IMR-90 (cell line): ENCODE measurements around the gene CCDC138. TPM values are rescaled to one million over a fixed set of nuclear protein-coding genes. Genes with fewer than 3 reads are reported as not detected.

ENCODE experiments used
- ATAC-seq: fragments of 200-7000 bp; cut with Tn5 transposase; 2 replicates; pipeline ENCODE4 v1.9.1; 2020; ENCODE audit warnings: low read depth, mild to moderate bottlenecking, moderate library complexity
- BruUV-seq: library from RNA; stranded (reverse); fragments of 400-500 nt; replicated peaks from 2 replicates; lab custom pipeline; 2021; lab: Mats Ljungman, UMichigan
- CTCF ChIA-PET: fragments of 300-600 bp; formaldehyde crosslinking; extraction: SDS; loops from one replicate; lab custom pipeline; 2021; ENCODE audit warnings: antibody characterized with exemption; lab: Yijun Ruan, JAX
- POLR2A ChIA-PET: fragments of 300-600 bp; sonication (Branson Sonifier 250); formaldehyde crosslinking; loops from one replicate; lab custom pipeline; 2022; ENCODE audit warnings: antibody characterized with exemption; ENCODE audit not compliant: unreplicated experiment; lab: Charles Lee
- DNase-seq: peaks from one replicate; pipeline ENCODE4 v3.0.0; 2013
- H2AFZ ChIP-seq: replicated peaks from 2 replicates; pipeline ENCODE3; 2013; ENCODE audit warnings: low read length, mild to moderate bottlenecking; ENCODE audit not compliant: poor library complexity
- H2AK5ac ChIP-seq: 2 replicates; pipeline ENCODE4 v1.6.1; 2013; ENCODE audit warnings: low read depth, low read length, inconsistent platforms
- H2AK9ac ChIP-seq: replicated peaks from 2 replicates; pipeline ENCODE3; 2013; ENCODE audit warnings: mild to moderate bottlenecking, low read depth, low read length, moderate library complexity; ENCODE audit not compliant: poor library complexity
- H2BK120ac ChIP-seq: 2 replicates; pipeline ENCODE4 v1.6.1; 2013; ENCODE audit warnings: low read depth, low read length, inconsistent platforms
- H2BK15ac ChIP-seq: 3 replicates; pipeline ENCODE4 v1.6.1; 2013; ENCODE audit warnings: low read depth, low read length, inconsistent platforms
- H2BK20ac ChIP-seq: 2 replicates; pipeline ENCODE4 v1.6.1; 2013; ENCODE audit warnings: low read depth, mild to moderate bottlenecking, inconsistent platforms, low read length, moderate library complexity
- H2BK5ac ChIP-seq: 2 replicates; pipeline ENCODE4 v1.6.1; 2013; ENCODE audit warnings: mild to moderate bottlenecking, low read depth, low read length, inconsistent platforms; ENCODE audit not compliant: poor library complexity, severe bottlenecking
- H3K14ac ChIP-seq: replicated peaks from 2 replicates; pipeline ENCODE4 v1.6.1; 2013; ENCODE audit warnings: low read depth, low read length, inconsistent platforms
- H3K18ac ChIP-seq: 2 replicates; pipeline ENCODE4 v1.6.1; 2013; ENCODE audit warnings: low read depth, low read length, control low read depth
- H3K23ac ChIP-seq: 2 replicates; pipeline ENCODE4 v1.6.1; 2013; ENCODE audit warnings: low read depth, low read length, inconsistent platforms
- H3K27ac ChIP-seq: 2 replicates; pipeline ENCODE4 v1.5.1; 2013; ENCODE audit warnings: mild to moderate bottlenecking, control low read depth, low read length; ENCODE audit not compliant: insufficient read depth
- H3K27me3 ChIP-seq: 2 replicates; pipeline ENCODE4 v1.6.1; 2013; ENCODE audit warnings: low read length; ENCODE audit not compliant: control insufficient read depth, insufficient read depth
- H3K36me3 ChIP-seq: 2 replicates; pipeline ENCODE4 v1.6.1; 2013; ENCODE audit warnings: low read length, mixed read lengths; ENCODE audit not compliant: control insufficient read depth, insufficient read depth
- H3K4ac ChIP-seq: 2 replicates; pipeline ENCODE4 v1.6.1; 2013; ENCODE audit warnings: low read depth, low read length, inconsistent platforms
- H3K4me1 ChIP-seq: 2 replicates; pipeline ENCODE4 v1.6.1; 2013; ENCODE audit warnings: low read length, mixed read lengths; ENCODE audit not compliant: control insufficient read depth, insufficient read depth
- H3K4me2 ChIP-seq: 2 replicates; pipeline ENCODE4 v1.6.1; 2013; ENCODE audit warnings: low read depth, mild to moderate bottlenecking, control low read depth, low read length, moderate library complexity
- H3K4me3 ChIP-seq: 2 replicates; pipeline ENCODE4 v1.5.1; 2013; ENCODE audit warnings: low read depth, mild to moderate bottlenecking, control low read depth, low read length, moderate library complexity; ENCODE audit not compliant: insufficient read depth
- H3K56ac ChIP-seq: 2 replicates; pipeline ENCODE4 v1.6.1; 2013; ENCODE audit warnings: low read length, inconsistent platforms; ENCODE audit not compliant: insufficient read depth; ENCODE audit errors: extremely low read depth
- H3K79me1 ChIP-seq, 2 experiments: 2 replicates each; pipeline ENCODE4 v1.6.1; 2013; ENCODE audit warnings: low read length in 2 of 2, inconsistent platforms in 1 of 2, low read depth in 1 of 2
- H3K9ac ChIP-seq: 2 replicates; pipeline ENCODE4 v1.6.1; 2013; ENCODE audit warnings: low read depth, low read length, control low read depth
- H3K9me1 ChIP-seq: 2 replicates; pipeline ENCODE4 v1.6.1; 2013; ENCODE audit warnings: low read length, inconsistent platforms; ENCODE audit not compliant: insufficient read depth
- H3K9me3 ChIP-seq: 2 replicates; pipeline ENCODE4 v1.6.1; 2013; ENCODE audit warnings: low read length; ENCODE audit not compliant: control insufficient read depth, insufficient read depth
- H4K20me1 ChIP-seq: 2 replicates; pipeline ENCODE4 v1.6.1; 2013; ENCODE audit warnings: low read length, inconsistent platforms; ENCODE audit not compliant: insufficient read depth
- H4K5ac ChIP-seq: 2 replicates; pipeline ENCODE4 v1.6.1; 2013; ENCODE audit warnings: mild to moderate bottlenecking, low read depth, low read length, control low read depth
- H4K8ac ChIP-seq, 2 experiments: 2 replicates each; pipeline ENCODE4 v1.6.1; 2013; ENCODE audit warnings: low read depth in 2 of 2, low read length in 2 of 2, control low read depth in 1 of 2, inconsistent platforms in 1 of 2
- H4K91ac ChIP-seq: 2 replicates; pipeline ENCODE4 v1.6.1; 2013; ENCODE audit warnings: low read depth, low read length, inconsistent platforms; ENCODE audit not compliant: insufficient read depth
- BHLHE40 ChIP-seq: fragments of 150-350 bp; IDR thresholded peaks from 2 replicates; pipeline ENCODE4 v1.6.1; 2016; ENCODE audit warnings: mild to moderate bottlenecking, low read depth, low read length
- CEBPB ChIP-seq: IDR thresholded peaks from 2 replicates; pipeline ENCODE4 v1.6.1; 2012; ENCODE audit warnings: low read depth, low read length, improper control_type of control experiment
- CHD1 ChIP-seq: IDR thresholded peaks from 2 replicates; pipeline ENCODE4 v1.6.1; 2012; ENCODE audit warnings: low read depth, low read length, improper control_type of control experiment
- CTCF ChIP-seq: conservative IDR thresholded peaks from 2 replicates; pipeline ENCODE4 v1.5.1; 2012; ENCODE audit warnings: mild to moderate bottlenecking, low read depth, low read length, improper control_type of control experiment
- FOS ChIP-seq: fragments of 150-350 bp; IDR thresholded peaks from 2 replicates; pipeline ENCODE4 v1.6.1; 2016; ENCODE audit warnings: low read depth, low read length
- MAFK ChIP-seq: IDR thresholded peaks from 2 replicates; pipeline ENCODE4 v1.6.1; 2012; ENCODE audit warnings: low read depth, low read length, improper control_type of control experiment
- MAZ ChIP-seq: IDR thresholded peaks from 2 replicates; pipeline ENCODE4 v1.6.1; 2012; ENCODE audit warnings: low read depth, mild to moderate bottlenecking, low read length, improper control_type of control experiment, moderate library complexity, borderline replicate concordance
- MXI1 ChIP-seq: IDR thresholded peaks from 2 replicates; pipeline ENCODE4 v1.6.1; 2012; ENCODE audit warnings: low read depth, mild to moderate bottlenecking, low read length, moderate library complexity, borderline replicate concordance
- NFE2L2 ChIP-seq: fragments of 150-350 bp; IDR thresholded peaks from 2 replicates; pipeline ENCODE4 v1.6.1; 2016; ENCODE audit warnings: low read depth, mild to moderate bottlenecking, low read length
- POLR2A ChIP-seq: IDR thresholded peaks from 2 replicates; pipeline ENCODE4 v1.6.1; 2012; ENCODE audit warnings: mild to moderate bottlenecking, low read depth, low read length
- RAD21 ChIP-seq: IDR thresholded peaks from 2 replicates; pipeline ENCODE4 v1.6.1; 2012; ENCODE audit warnings: low read length, improper control_type of control experiment
- RCOR1 ChIP-seq: IDR thresholded peaks from 2 replicates; pipeline ENCODE4 v1.6.1; 2012; ENCODE audit warnings: mild to moderate bottlenecking, low read length, improper control_type of control experiment; ENCODE audit not compliant: insufficient replicate concordance
- RFX5 ChIP-seq: IDR thresholded peaks from 2 replicates; pipeline ENCODE4 v1.8.0; 2012; ENCODE audit warnings: low read depth, mild to moderate bottlenecking, low read length, moderate library complexity
- SMC3 ChIP-seq: fragments of 150-350 bp; IDR thresholded peaks from 2 replicates; pipeline ENCODE4 v1.6.1; 2016; ENCODE audit warnings: low read depth, mild to moderate bottlenecking, antibody characterized with exemption, low read length, moderate library complexity
- WGBS, 2 experiments: methylation state at CpG; one replicate each; pipeline versions ENCODE4 v1.1.5 to v1.1.7; 2013; ENCODE audit warnings: missing lambda C conversion rate in 2 of 2; ENCODE audit not compliant: insufficient read length in 1 of 2; ENCODE audit errors: extremely low coverage in 2 of 2; 5-methylcytosine and 5-hydroxymethylcytosine counted together
- dilution Hi-C: fragments of 300-500 bp; cut with HindIII; formaldehyde crosslinking; loops from one replicate; pipeline ENCODE4 v1.14.3; 2018; ENCODE audit warnings: low sequenced_read_pairs; ENCODE audit not compliant: unreplicated experiment
- in situ Hi-C: fragments of 300-500 bp; cut with MboI; formaldehyde crosslinking; loops from 3 replicates; pipeline ENCODE4 v1.14.3; 2019; ENCODE audit warnings: low sequenced_read_pairs, inconsistent platforms, mixed read lengths
- intact Hi-C: fragments of 100-400 bp; cut with micrococcal nuclease; formaldehyde crosslinking; loops from 2 replicates; pipeline ENCODE4 v1.10.0; 2022
- polyA plus RNA-seq, 3 experiments: library from polyadenylated mRNA; depleted of rRNA; stranded (reverse); fragments of >200 nt; gene quantifications; 2 replicates each; pipeline ENCODE4 v1.2.3, GENCODE V29; 2012; ENCODE audit warnings: low replicate concordance in 1 of 3
- total RNA-seq: library from RNA; depleted of rRNA; stranded (reverse); fragments of >200 nt; gene quantifications from 2 replicates; pipeline ENCODE4 v1.2.3, GENCODE V29; 2012
- TF ChIP-seq, protein P1 (sequence below): fragments of 150-350 bp; IDR thresholded peaks from 2 replicates; pipeline ENCODE4 v1.6.1; 2016; ENCODE audit warnings: low read depth, mild to moderate bottlenecking, low read length, moderate library complexity, borderline replicate concordance
- TF ChIP-seq, protein P2 (sequence below): fragments of 150-350 bp; IDR thresholded peaks from 2 replicates; pipeline ENCODE4 v1.6.1; 2017; ENCODE audit warnings: mild to moderate bottlenecking, antibody characterized with exemption, low read length, low read depth

Gene CCDC138
- total and polyA plus RNA-seq, 2 of the 4 experiments (the other 2 are of a cell fraction) = 1.5 to 2.9 TPM

DNA sequence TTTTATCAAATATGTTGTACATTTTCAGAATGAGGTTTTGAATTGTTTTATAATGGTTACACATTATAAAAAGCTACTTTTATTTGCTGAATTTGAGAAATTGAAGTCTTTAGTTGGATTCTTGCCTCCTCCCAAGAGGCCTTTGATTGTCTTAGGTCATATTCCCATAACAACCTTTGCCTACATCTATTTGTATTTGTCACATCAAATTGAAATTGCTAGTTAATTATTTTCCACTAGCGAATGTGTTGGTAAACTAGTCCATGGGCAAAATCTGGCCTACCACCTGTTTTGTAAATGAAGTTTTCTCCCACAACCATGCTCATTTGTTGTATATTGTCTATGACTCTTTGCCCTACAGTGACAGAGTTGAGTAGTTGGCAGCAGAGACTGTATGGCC lies 60.4 kb downstream of the CCDC138 start:
- no TSS peak for BruUV-seq
- dilution Hi-C loops = no loop called here
- no peak overlapping the region for H3K9ac ChIP-seq
- 0 out of 2 replicates have a peak, but pooled peaks cover 2% of the 10 kb centered on the region for H3K9me1 ChIP-seq
- no peak overlapping the region for H2AK5ac ChIP-seq
- H2BK20ac ChIP-seq = no peak overlapping the region
- no peak overlapping the region for H3K14ac ChIP-seq
- WGBS, 2 experiments = 100% methylated on average over 1 of the region's 1 CpG; no CpG with 5 or more reads in 1 of the 2 experiments
- no peak overlapping the region for H3K4me3 ChIP-seq
- H2AK9ac ChIP-seq = no peak overlapping the region
- no peak overlapping the region for H3K23ac ChIP-seq
- POLR2A ChIA-PET = no interaction called here
- no peak overlapping the region for H3K27ac ChIP-seq
- H3K56ac ChIP-seq = no peak overlapping the region
- no peaks in the 10 kb centered on the region for H3K4me1 ChIP-seq
- DNase-seq = no peak
- H4K91ac ChIP-seq = no peak overlapping the region
- no peak overlapping the region for H4K8ac ChIP-seq
- H2AFZ ChIP-seq = no peak overlapping the region
- H2BK120ac ChIP-seq = no peak overlapping the region
- no peak overlapping the region for H3K18ac ChIP-seq
- no peak overlapping the region for H3K4ac ChIP-seq
- H3K36me3 ChIP-seq = no peaks in the 10 kb centered on the region; the same call in 1 of the 2 replicates
- no peak overlapping the region for H3K4me2 ChIP-seq
- no peak overlapping the region for H2BK5ac ChIP-seq
- H3K9me3 ChIP-seq = no peaks in the 10 kb centered on the region
- CTCF ChIA-PET = no interaction called here
- no peak overlapping the region for H2BK15ac ChIP-seq
- no peak overlapping the region for H4K5ac ChIP-seq
- H3K27me3 ChIP-seq = no peaks in the 10 kb centered on the region
- intact Hi-C loops = no loop called here
- H3K79me1 ChIP-seq = no peaks in the 10 kb centered on the region
- no peak for ATAC-seq
- TF ChIP-seq CTCF = no peak
- no peak for TF ChIP-seq POLR2A
- TF ChIP-seq RFX5 = no peak
- TF ChIP-seq RAD21 = no peak
- TF ChIP-seq FOS = no peak
- no peak for TF ChIP-seq MAZ
- TF ChIP-seq, protein P1, sequence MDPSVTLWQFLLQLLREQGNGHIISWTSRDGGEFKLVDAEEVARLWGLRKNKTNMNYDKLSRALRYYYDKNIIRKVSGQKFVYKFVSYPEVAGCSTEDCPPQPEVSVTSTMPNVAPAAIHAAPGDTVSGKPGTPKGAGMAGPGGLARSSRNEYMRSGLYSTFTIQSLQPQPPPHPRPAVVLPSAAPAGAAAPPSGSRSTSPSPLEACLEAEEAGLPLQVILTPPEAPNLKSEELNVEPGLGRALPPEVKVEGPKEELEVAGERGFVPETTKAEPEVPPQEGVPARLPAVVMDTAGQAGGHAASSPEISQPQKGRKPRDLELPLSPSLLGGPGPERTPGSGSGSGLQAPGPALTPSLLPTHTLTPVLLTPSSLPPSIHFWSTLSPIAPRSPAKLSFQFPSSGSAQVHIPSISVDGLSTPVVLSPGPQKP = no peak
- no peak for TF ChIP-seq SMC3
- TF ChIP-seq, protein P2, sequence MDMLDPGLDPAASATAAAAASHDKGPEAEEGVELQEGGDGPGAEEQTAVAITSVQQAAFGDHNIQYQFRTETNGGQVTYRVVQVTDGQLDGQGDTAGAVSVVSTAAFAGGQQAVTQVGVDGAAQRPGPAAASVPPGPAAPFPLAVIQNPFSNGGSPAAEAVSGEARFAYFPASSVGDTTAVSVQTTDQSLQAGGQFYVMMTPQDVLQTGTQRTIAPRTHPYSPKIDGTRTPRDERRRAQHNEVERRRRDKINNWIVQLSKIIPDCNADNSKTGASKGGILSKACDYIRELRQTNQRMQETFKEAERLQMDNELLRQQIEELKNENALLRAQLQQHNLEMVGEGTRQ = no peak
- no peak for TF ChIP-seq CEBPB
- no peak for TF ChIP-seq MAFK
- no peak for TF ChIP-seq CHD1
- TF ChIP-seq NFE2L2 = no peak
- no peak for TF ChIP-seq MXI1
- TF ChIP-seq RCOR1 = no peak
- no peak for TF ChIP-seq BHLHE40
- H4K20me1 ChIP-seq = no peaks in the 10 kb centered on the region
- in situ Hi-C loops = no loop called here
